ENCODE results near the gene HSPB7.

Gene HSPB7

GRCh38 chr1:16017076-16017460 lies 775 bp downstream of the HSPB7 start:
- Histone ChIP-seq H3K4me2 (ENCODE audit: insufficient read depth, low read length) (no peak overlapping the region), H3K4me1 (ENCODE audit: insufficient read depth, low read length) (no peaks in the 10 kb centered on the region), H3K27me3 (ENCODE audit: insufficient read depth, low read length, poor library complexity) (peaks cover 17% of the 10 kb centered on the region), H3K36me3 (ENCODE audit: insufficient read depth, low read length) (no peaks in the 10 kb centered on the region), H3K4me3 (ENCODE audit: low read depth in 1 of 2, low read length in 2 of 2) (no peak overlapping the region), H3K9me3 (ENCODE audit: insufficient read depth, low read length, severe bottlenecking) (no peaks in the 10 kb centered on the region), H3K79me2 (ENCODE audit: insufficient read depth, low read length) (no peaks in the 10 kb centered on the region), H3K9ac (ENCODE audit: low read depth, low read length) (no peak overlapping the region), H2AFZ (ENCODE audit: low read depth, low read length) (no peak overlapping the region), H4K20me1 (ENCODE audit: insufficient read depth, low read length) (peaks cover 6% of the 10 kb centered on the region), H3K27ac (ENCODE audit: low read length) (no peak overlapping the region)
- ATAC-seq (ENCODE audit: insufficient read depth, low read depth) (no peak), DNase-seq (no peak)
- no peak for TF ChIP-seq CTCF (IDR thresholded peaks at IDR 0.05; ENCODE audit: borderline replicate concordance, extremely low read depth, low read length, poor library complexity, severe bottlenecking)
- TF ChIP-seq EZH2 (IDR thresholded peaks at IDR 0.05; ENCODE audit: borderline replicate concordance, low read depth, low read length, severe bottlenecking) = no peak

- Histone ChIP-seq H3K9me3 (ENCODE audit: insufficient read depth, low read length, severe bottlenecking) (no peaks in the 10 kb centered on the region), H3K79me2 (ENCODE audit: insufficient read depth, low read length) (no peaks in the 10 kb centered on the region), H3K4me1 (ENCODE audit: insufficient read depth, low read length) (no peaks in the 10 kb centered on the region), H3K9ac (ENCODE audit: low read depth, low read length) (no peak overlapping the region), H3K4me3 (ENCODE audit: low read depth in 1 of 2, low read length in 2 of 2) (no peak overlapping the region), H3K27me3 (ENCODE audit: insufficient read depth, low read length, poor library complexity) (peaks cover 12% of the 10 kb centered on the region), H3K36me3 (ENCODE audit: insufficient read depth, low read length) (no peaks in the 10 kb centered on the region), H3K27ac (ENCODE audit: low read length) (no peak overlapping the region), H2AFZ (ENCODE audit: low read depth, low read length) (no peak overlapping the region), H3K4me2 (ENCODE audit: insufficient read depth, low read length) (no peak overlapping the region), H4K20me1 (ENCODE audit: insufficient read depth, low read length) (peaks cover 6% of the 10 kb centered on the region; the same call in 1 of the 2 replicates)
- DNase-seq (no peak), ATAC-seq (ENCODE audit: insufficient read depth, low read depth) (no peak)
- TF ChIP-seq CTCF (IDR thresholded peaks at IDR 0.05; ENCODE audit: borderline replicate concordance, extremely low read depth, low read length, poor library complexity, severe bottlenecking) = no peak
- TF ChIP-seq EZH2 (IDR thresholded peaks at IDR 0.05; ENCODE audit: borderline replicate concordance, low read depth, low read length, severe bottlenecking) = no peak
Measured at GRCh38 chr1:16015960-16016901, 1.6 kb downstream of the HSPB7 start.

GRCh38 chr1:16015491-16015890 lies 2.4 kb downstream of the HSPB7 start:
- H3K4me2 ChIP-seq (ENCODE audit: insufficient read depth, low read length) = no peak overlapping the region
- no peaks in the 10 kb centered on the region for H3K9me3 ChIP-seq (ENCODE audit: insufficient read depth, low read length, severe bottlenecking)
- H3K9ac ChIP-seq (ENCODE audit: low read depth, low read length) = no peak overlapping the region
- no peak for TF ChIP-seq CTCF (IDR thresholded peaks at IDR 0.05; ENCODE audit: borderline replicate concordance, extremely low read depth, low read length, poor library complexity, severe bottlenecking)
- no peak for TF ChIP-seq EZH2 (IDR thresholded peaks at IDR 0.05; ENCODE audit: borderline replicate concordance, low read depth, low read length, severe bottlenecking)
- H3K4me1 ChIP-seq (ENCODE audit: insufficient read depth, low read length) = no peaks in the 10 kb centered on the region
- H4K20me1 ChIP-seq (ENCODE audit: insufficient read depth, low read length) = peaks cover 6% of the 10 kb centered on the region; the same call in 1 of the 2 replicates
- ATAC-seq (ENCODE audit: insufficient read depth, low read depth) = no peak
- no peak overlapping the region for H3K27ac ChIP-seq (ENCODE audit: low read length)
- no peak overlapping the region for H2AFZ ChIP-seq (ENCODE audit: low read depth, low read length)
- no peak for DNase-seq
- H3K79me2 ChIP-seq (ENCODE audit: insufficient read depth, low read length) = no peaks in the 10 kb centered on the region
- no peak overlapping the region for H3K4me3 ChIP-seq (ENCODE audit: low read depth in 1 of 2, low read length in 2 of 2)
- peaks cover 8% of the 10 kb centered on the region for H3K27me3 ChIP-seq (ENCODE audit: insufficient read depth, low read length, poor library complexity)
- H3K36me3 ChIP-seq (ENCODE audit: insufficient read depth, low read length) = no peaks in the 10 kb centered on the region

Data from DND-41 (cell line).